Astrocyte (in vitro differentiated cells and primary cell): ENCODE results near the gene SLC35F2. TPM values are rescaled to one million over a fixed set of nuclear protein-coding genes. Genes with fewer than 3 reads are reported as not detected.

Experiments
- DNase-seq: peaks from one replicate; pipeline ENCODE4 v3.0.0-alpha.2; 2010; ENCODE audit warnings: low read depth
- FAIRE-seq: peaks from 2 replicates; lab custom pipeline; 2011; peaks lifted over from hg19 to GRCh38; lab: Jason Lieb, UNC
- H2AFZ ChIP-seq: 2 replicates; pipeline ENCODE4 v1.6.0; 2012; ENCODE audit warnings: low read depth, low read length, inconsistent platforms
- H3K27ac ChIP-seq: 2 replicates; pipeline ENCODE4 v1.5.1; 2011; ENCODE audit warnings: low read depth, low read length, inconsistent platforms
- H3K27me3 ChIP-seq: 2 replicates; pipeline ENCODE4 v1.6.0; 2011; ENCODE audit warnings: low read length, inconsistent platforms; ENCODE audit not compliant: insufficient read depth
- H3K36me3 ChIP-seq: 2 replicates; pipeline ENCODE4 v1.5.1; 2011; ENCODE audit warnings: low read length, inconsistent platforms; ENCODE audit not compliant: insufficient read depth
- H3K4me1 ChIP-seq: 2 replicates; pipeline ENCODE4 v1.5.1; 2011; ENCODE audit warnings: low read length, inconsistent platforms; ENCODE audit not compliant: insufficient read depth
- H3K4me2 ChIP-seq: 2 replicates; pipeline ENCODE4 v1.6.0; 2012; ENCODE audit warnings: low read length, inconsistent platforms
- H3K4me3 ChIP-seq: 2 replicates; pipeline ENCODE4 v1.5.1; 2011; ENCODE audit warnings: low read depth, mild to moderate bottlenecking, low read length, inconsistent platforms; ENCODE audit not compliant: insufficient read depth
- H3K79me2 ChIP-seq: 2 replicates; pipeline ENCODE4 v1.6.0; 2012; ENCODE audit warnings: mild to moderate bottlenecking, low read length, inconsistent platforms; ENCODE audit not compliant: insufficient read depth
- H3K9ac ChIP-seq: 2 replicates; pipeline ENCODE4 v1.6.0; 2012; ENCODE audit warnings: mild to moderate bottlenecking, low read length, inconsistent platforms
- H3K9me3 ChIP-seq: 2 replicates; pipeline ENCODE4 v1.5.1; 2012; ENCODE audit warnings: low read depth, mild to moderate bottlenecking, low read length, inconsistent platforms; ENCODE audit not compliant: insufficient read depth
- H4K20me1 ChIP-seq: 2 replicates; pipeline ENCODE4 v1.6.0; 2012; ENCODE audit warnings: low read length, inconsistent platforms; ENCODE audit not compliant: insufficient read depth
- H3K27ac Mint-ChIP-seq: one replicate; pipeline ENCODE4 v1.8.0; 2021; ENCODE audit warnings: mild to moderate bottlenecking, mixed read lengths; ENCODE audit not compliant: unreplicated experiment
- H3K27me3 Mint-ChIP-seq: one replicate; pipeline ENCODE4 v1.8.0; 2021; ENCODE audit warnings: low read depth, mixed read lengths; ENCODE audit not compliant: unreplicated experiment
- H3K36me3 Mint-ChIP-seq: one replicate; pipeline ENCODE4 v1.8.0; 2021; ENCODE audit warnings: low read depth, mixed read lengths; ENCODE audit not compliant: unreplicated experiment
- H3K4me1 Mint-ChIP-seq: one replicate; pipeline ENCODE4 v1.8.0; 2021; ENCODE audit warnings: low read depth, mixed read lengths; ENCODE audit not compliant: unreplicated experiment
- H3K4me3 Mint-ChIP-seq: one replicate; pipeline ENCODE4 v1.8.0; 2021; ENCODE audit warnings: mild to moderate bottlenecking, moderate library complexity, mixed read lengths; ENCODE audit not compliant: unreplicated experiment
- H3K9me3 Mint-ChIP-seq: one replicate; pipeline ENCODE4 v1.8.0; 2021; ENCODE audit warnings: mild to moderate bottlenecking, mixed read lengths; ENCODE audit not compliant: unreplicated experiment
- CTCF ChIP-seq: IDR thresholded peaks from 2 replicates; pipeline ENCODE4 v1.5.1; 2011; ENCODE audit warnings: low read depth, mild to moderate bottlenecking, inconsistent platforms, low read length, moderate library complexity; ENCODE audit not compliant: insufficient read depth
- EZH2 ChIP-seq: IDR thresholded peaks from 2 replicates; pipeline ENCODE4 v1.6.1; 2012; ENCODE audit warnings: mild to moderate bottlenecking, low read length, inconsistent platforms; ENCODE audit not compliant: insufficient read depth
- total RNA-seq: library from RNA; stranded (reverse); gene quantifications from 2 replicates; pipeline ENCODE4 v1.2.1, GENCODE V29; 2021

The SLC35F2 gene
- total RNA-seq, 1 donor from 2014 or later = 52.5 TPM

DNA sequence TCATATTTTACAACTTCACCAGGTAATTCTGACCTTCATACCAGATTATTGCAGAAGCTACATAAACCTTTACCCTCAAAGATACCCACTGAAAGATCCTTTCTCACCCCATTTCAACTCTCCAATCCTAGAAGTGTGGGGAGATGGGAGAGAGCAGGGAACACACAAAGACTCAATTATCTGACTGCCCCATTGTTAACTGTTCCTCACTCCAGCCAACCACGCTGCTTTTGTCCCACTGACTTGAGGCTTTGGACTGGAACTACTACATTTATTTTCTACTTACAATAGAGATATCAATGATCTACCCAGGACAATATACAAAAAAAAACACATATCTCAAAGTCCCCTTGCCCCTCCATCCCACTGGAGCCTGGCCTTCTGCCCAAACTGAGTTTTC, 102.0 kb downstream of the SLC35F2 start:
- H3K27ac Mint-ChIP-seq = no peak overlapping the region

GRCh38 chr11:107752949-107753822, 105.4 kb downstream of the SLC35F2 start:
- Histone ChIP-seq H3K4me2 (no peak overlapping the region), H3K4me1 (no peaks in the 10 kb centered on the region), H3K9ac (no peak overlapping the region), H3K4me3 (no peak overlapping the region), H4K20me1 (no peaks in the 10 kb centered on the region), H3K27ac (no peak overlapping the region), H3K27me3 (no peaks in the 10 kb centered on the region), H3K79me2 (no peaks in the 10 kb centered on the region), H3K36me3 (no peaks in the 10 kb centered on the region), H3K9me3 (no peaks in the 10 kb centered on the region), H2AFZ (no peak overlapping the region)
- no peak for DNase-seq
- H3K9me3 Mint-ChIP-seq = no peaks in the 10 kb centered on the region
- H3K4me3 Mint-ChIP-seq = no peak overlapping the region
- H3K4me1 Mint-ChIP-seq = no peaks in the 10 kb centered on the region
- H3K27ac Mint-ChIP-seq = no peak overlapping the region
- H3K36me3 Mint-ChIP-seq = peaks cover 2% of the 10 kb centered on the region
- no peaks in the 10 kb centered on the region for H3K27me3 Mint-ChIP-seq
- TF ChIP-seq CTCF (no peak), EZH2 (no peak)
- no peak for FAIRE-seq

More for the DNA sequence above, 102.0 kb downstream of the SLC35F2 start:
- Mint-ChIP-seq H3K27me3 (no peaks in the 10 kb centered on the region), H3K36me3 (peaks cover 2% of the 10 kb centered on the region), H3K9me3 (peaks cover 3% of the 10 kb centered on the region), H3K4me1 (no peaks in the 10 kb centered on the region), H3K4me3 (no peak overlapping the region)
- no peaks in the 10 kb centered on the region for H3K27me3 ChIP-seq
- TF ChIP-seq CTCF = no peak
- TF ChIP-seq EZH2 = no peak
- no peak overlapping the region for H3K4me3 ChIP-seq
- H3K36me3 ChIP-seq = no peaks in the 10 kb centered on the region
- H3K27ac ChIP-seq = no peak overlapping the region
- H2AFZ ChIP-seq = no peak overlapping the region
- H3K79me2 ChIP-seq = no peaks in the 10 kb centered on the region
- no peak overlapping the region for H3K9ac ChIP-seq
- no peak overlapping the region for H3K4me2 ChIP-seq
- H3K4me1 ChIP-seq = no peaks in the 10 kb centered on the region
- no peak for DNase-seq
- no peaks in the 10 kb centered on the region for H4K20me1 ChIP-seq
- no peak for FAIRE-seq
- H3K9me3 ChIP-seq = no peaks in the 10 kb centered on the region

DNA sequence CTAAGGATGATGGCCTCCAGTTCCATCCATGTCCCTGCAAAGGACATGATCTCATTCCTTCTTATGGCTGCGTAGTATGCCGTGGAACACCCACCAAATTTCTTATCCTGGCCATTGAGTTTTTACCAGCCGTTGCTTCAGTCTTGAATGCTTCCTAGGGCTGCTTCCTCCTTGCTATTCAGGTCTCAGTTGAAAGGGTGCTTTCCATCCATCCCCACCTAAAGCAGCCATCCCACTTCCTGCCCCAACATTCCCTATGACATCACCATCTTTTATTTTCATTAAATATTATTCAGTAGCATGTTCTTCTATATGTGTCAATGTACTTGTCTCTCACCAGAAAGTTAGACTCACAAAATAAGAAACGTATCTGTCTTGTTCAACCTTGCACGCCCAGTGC, 106.1 kb downstream of the SLC35F2 start:
- H3K4me3 ChIP-seq = no peak overlapping the region
- FAIRE-seq (no peak), DNase-seq (no peak)
- H4K20me1 ChIP-seq = no peaks in the 10 kb centered on the region
- H3K9me3 ChIP-seq = no peaks in the 10 kb centered on the region
- Mint-ChIP-seq H3K4me1 (no peaks in the 10 kb centered on the region), H3K27me3 (no peaks in the 10 kb centered on the region), H3K4me3 (no peak overlapping the region), H3K9me3 (no peaks in the 10 kb centered on the region), H3K27ac (no peak overlapping the region), H3K36me3 (no peaks in the 10 kb centered on the region)
- no peaks in the 10 kb centered on the region for H3K4me1 ChIP-seq
- H3K27ac ChIP-seq = no peak overlapping the region
- TF ChIP-seq CTCF = no peak
- TF ChIP-seq EZH2 = no peak
- H3K36me3 ChIP-seq = no peaks in the 10 kb centered on the region
- H3K4me2 ChIP-seq = no peak overlapping the region
- no peak overlapping the region for H3K9ac ChIP-seq
- H3K79me2 ChIP-seq = no peaks in the 10 kb centered on the region
- H3K27me3 ChIP-seq = no peaks in the 10 kb centered on the region
- H2AFZ ChIP-seq = no peak overlapping the region
